Thoracic aorta (tissue), 2 donors: ENCODE data around the gene IFNG. TPM values are rescaled to one million over a fixed set of nuclear protein-coding genes. Genes with fewer than 3 reads are reported as not detected.

ENCODE experiments used
- ATAC-seq: fragments of 150-250 bp; one replicate; pipeline ENCODE4 v1.8.0; 2017; ENCODE audit warnings: low read depth; ENCODE audit not compliant: insufficient number of reproducible peaks, low FRiP score
- DNase-seq: peaks from one replicate; pipeline ENCODE4 v3.0.0-alpha.2; 2020; ENCODE audit warnings: low spot score
- H3K27ac ChIP-seq, 2 donors: fragments of 200-600 bp; sonication (generic); 1 replicate in 1 of 2; 2 replicates in 1 of 2; pipeline ENCODE4 v1.5.1; 2016; ENCODE audit warnings: mild to moderate bottlenecking in 2 of 2, moderate library complexity in 2 of 2
- H3K27me3 ChIP-seq: fragments of 200-600 bp; sonication (generic); replicated peaks from 2 replicates; pipeline ENCODE4 v1.6.0; 2016; ENCODE audit warnings: mild to moderate bottlenecking; ENCODE audit not compliant: insufficient read depth
- H3K36me3 ChIP-seq: fragments of 200-600 bp; sonication (generic); one replicate; pipeline ENCODE4 v1.5.1; 2016
- H3K4me1 ChIP-seq, 2 donors: fragments of 200-600 bp; sonication (generic); 1 replicate in 1 of 2; 2 replicates in 1 of 2; pipeline versions ENCODE4 v1.5.1 to v1.6.0; 2016; ENCODE audit warnings: low read depth in 2 of 2, mild to moderate bottlenecking in 1 of 2; ENCODE audit not compliant: control insufficient read depth in 1 of 2
- H3K4me3 ChIP-seq: fragments of 200-600 bp; sonication (generic); 2 replicates; pipeline ENCODE4 v1.5.1; 2016; ENCODE audit warnings: mild to moderate bottlenecking
- H3K9me3 ChIP-seq: fragments of 200-600 bp; sonication (generic); 2 replicates; pipeline ENCODE4 v1.5.1; 2016
- CTCF ChIP-seq: fragments of 200-600 bp; sonication (generic); IDR thresholded peaks from one replicate; pipeline ENCODE4 v1.5.1; 2019; ENCODE audit warnings: antibody characterized with exemption
- total RNA-seq, 2 donors: library from RNA; depleted of rRNA; stranded (reverse); fragments of >200 nt; gene quantifications; one replicate each; pipeline versions ENCODE4 v1.1.0 to v1.2.3, GENCODE V29; 2016

IFNG gene
- total RNA-seq, 2 donors from 2014 or later: not detected

- Histone ChIP-seq H3K27me3 (no peaks in the 10 kb centered on the region), H3K4me3 (no peak overlapping the region), H3K4me1 (no peaks in the 10 kb centered on the region), H3K27ac (no peak overlapping the region), H3K9me3 (no peaks in the 10 kb centered on the region), H3K36me3 (no peaks in the 10 kb centered on the region)
- no peak for TF ChIP-seq CTCF
- DNase-seq: no peak
- no peak for ATAC-seq
Measured at GRCh38 chr12:68156636-68157035, 2.9 kb downstream of the IFNG start.

GRCh38 chr12:68154779-68155178 lies 4.8 kb downstream of the IFNG start:
- TF ChIP-seq CTCF: no peak
- Histone ChIP-seq H3K4me1 (no peaks in the 10 kb centered on the region), H3K36me3 (no peaks in the 10 kb centered on the region), H3K27ac (no peak overlapping the region), H3K27me3 (no peaks in the 10 kb centered on the region), H3K4me3 (no peak overlapping the region), H3K9me3 (no peaks in the 10 kb centered on the region)
- no peak for DNase-seq
- no peak for ATAC-seq

- Histone ChIP-seq H3K27ac (no peak overlapping the region), H3K27me3 (no peaks in the 10 kb centered on the region), H3K9me3 (no peaks in the 10 kb centered on the region), H3K4me1 (no peaks in the 10 kb centered on the region), H3K36me3 (no peaks in the 10 kb centered on the region), H3K4me3 (no peak overlapping the region)
- no peak for ATAC-seq
- no peak for DNase-seq
- no peak for TF ChIP-seq CTCF
Measured at GRCh38 chr12:68148261-68148951, 11.1 kb downstream of the IFNG start.

- H3K9me3 ChIP-seq: no peaks in the 10 kb centered on the region
- H3K27me3 ChIP-seq: no peaks in the 10 kb centered on the region
- TF ChIP-seq CTCF: no peak
Measured at GRCh38 chr12:68140556-68140955, 19.0 kb downstream of the IFNG start.

GRCh38 chr12:68139941-68140340 lies 19.6 kb downstream of the IFNG start:
- H3K4me3 ChIP-seq: no peak overlapping the region
- H3K27ac ChIP-seq: no peak overlapping the region
- no peaks in the 10 kb centered on the region for H3K27me3 ChIP-seq
- H3K4me1 ChIP-seq: no peaks in the 10 kb centered on the region
- no peaks in the 10 kb centered on the region for H3K9me3 ChIP-seq
- no peak for TF ChIP-seq CTCF
- ATAC-seq (no peak), DNase-seq (no peak)
- no peaks in the 10 kb centered on the region for H3K36me3 ChIP-seq

More at GRCh38 chr12:68140556-68140955, 19.0 kb downstream of the IFNG start:
- DNase-seq: no peak
- Histone ChIP-seq H3K36me3 (no peaks in the 10 kb centered on the region), H3K4me1 (no peaks in the 10 kb centered on the region), H3K27ac (no peak overlapping the region), H3K4me3 (no peak overlapping the region)
- no peak for ATAC-seq
